H1 (cell line): Measurements from ENCODE around the gene MYBPC1. TPM values are rescaled to one million over a fixed set of nuclear protein-coding genes. Genes with fewer than 3 reads are reported as not detected.

Experiments used
- CTCF ChIA-PET: fragments of 300-600 bp; sonication (Branson Sonifier 250); formaldehyde crosslinking; loops from one replicate; lab custom pipeline; 2021; ENCODE audit not compliant: partially characterized antibody; lab: Charles Lee
- POLR2A ChIA-PET: fragments of 300-600 bp; sonication (Branson Sonifier 250); formaldehyde crosslinking; loops from one replicate; lab custom pipeline; 2021; ENCODE audit warnings: inconsistent platforms; ENCODE audit not compliant: partially characterized antibody; lab: Charles Lee
- DNase-seq, 2 experiments: peaks; one replicate each; pipeline versions ENCODE4 v3.0.0 to v3.0.0-alpha.2; 2010 to 2022; ENCODE audit warnings: low spot score in 2 of 2, low read depth in 1 of 2, mixed read lengths in 1 of 2
- FAIRE-seq: peaks from 2 replicates; lab custom pipeline; 2011; peaks lifted over from hg19 to GRCh38; lab: Jason Lieb, UNC
- H2AFZ ChIP-seq: 2 replicates; pipeline ENCODE4 v1.8.1; 2012; ENCODE audit warnings: low read length, inconsistent platforms
- H2AK5ac ChIP-seq: 2 replicates; pipeline ENCODE4 v1.6.1; 2013; ENCODE audit warnings: low read depth, low read length
- H2BK120ac ChIP-seq: replicated peaks from 2 replicates; pipeline ENCODE3; 2013; ENCODE audit warnings: low read depth, low read length, inconsistent platforms
- H2BK12ac ChIP-seq: 2 replicates; pipeline ENCODE4 v1.6.1; 2013; ENCODE audit warnings: low read depth, low read length
- H2BK15ac ChIP-seq: 2 replicates; pipeline ENCODE4 v1.6.1; 2013; ENCODE audit warnings: low read length
- H2BK20ac ChIP-seq: 2 replicates; pipeline ENCODE4 v1.6.1; 2013; ENCODE audit warnings: low read length
- H2BK5ac ChIP-seq: 2 replicates; pipeline ENCODE4 v1.6.1; 2013; ENCODE audit warnings: low read depth, low read length
- H3K14ac ChIP-seq: 2 replicates; pipeline ENCODE4 v1.6.1; 2013; ENCODE audit warnings: inconsistent platforms; ENCODE audit not compliant: insufficient read length
- H3K18ac ChIP-seq: 2 replicates; pipeline ENCODE4 v1.6.1; 2013; ENCODE audit warnings: low read length; ENCODE audit errors: extremely low read depth
- H3K23ac ChIP-seq: 2 replicates; pipeline ENCODE4 v1.6.1; 2013; ENCODE audit warnings: inconsistent platforms; ENCODE audit not compliant: insufficient read length
- H3K23me2 ChIP-seq: 2 replicates; pipeline ENCODE4 v1.6.1; 2013; ENCODE audit warnings: low read depth, low read length
- H3K27ac ChIP-seq: 2 replicates; pipeline ENCODE4 v1.6.1; 2011; ENCODE audit warnings: low read depth, low read length, inconsistent platforms
- H3K27me3 ChIP-seq, 4 experiments: replicated peaks in 1 of 4; 1 replicate in 1 of 4; 2 replicates in 3 of 4; pipeline versions ENCODE4 v1.6.1 to v1.8.1; 2011 to 2013; ENCODE audit warnings: low read length in 3 of 4, mild to moderate bottlenecking in 3 of 4, inconsistent platforms in 2 of 4, mixed read lengths in 2 of 4, moderate library complexity in 1 of 4; ENCODE audit not compliant: control insufficient read depth in 3 of 4, insufficient read depth in 3 of 4; ENCODE audit errors: extremely low read depth in 1 of 4
- H3K36me3 ChIP-seq, 4 experiments: 2 replicates each; pipeline versions ENCODE4 v1.6.1 to v1.8.1; 2011 to 2013; ENCODE audit warnings: mild to moderate bottlenecking in 4 of 4, low read length in 3 of 4, moderate library complexity in 2 of 4, control low read depth in 1 of 4, inconsistent platforms in 1 of 4; ENCODE audit not compliant: insufficient read depth in 4 of 4, control insufficient read depth in 2 of 4
- H3K4ac ChIP-seq: replicated peaks from 2 replicates; pipeline ENCODE3; 2013; ENCODE audit warnings: low read length, low read depth, mixed read lengths, inconsistent platforms; ENCODE audit not compliant: insufficient read length
- H3K4me1 ChIP-seq, 4 experiments: replicated peaks in 1 of 4; 1 replicate in 1 of 4; 2 replicates in 3 of 4; pipeline versions ENCODE4 v1.6.1 to v1.8.1; 2011 to 2013; ENCODE audit warnings: low read length in 3 of 4, inconsistent platforms in 2 of 4, mixed read lengths in 1 of 4; ENCODE audit not compliant: insufficient read depth in 4 of 4, control insufficient read depth in 3 of 4
- H3K4me2 ChIP-seq, 2 experiments: 2 replicates each; pipeline versions ENCODE4 v1.6.1 to v1.8.1; 2011 to 2013; ENCODE audit warnings: low read depth in 2 of 2, low read length in 2 of 2, control low read depth in 1 of 2, inconsistent platforms in 1 of 2, mild to moderate bottlenecking in 1 of 2; ENCODE audit not compliant: insufficient read depth in 1 of 2
- H3K4me3 ChIP-seq, 4 experiments: fragments of 200-600, 300-600 bp in 1 of 4; sonication (generic), shearing (Covaris generic), sonication (Bioruptor Twin) in 1 of 4; 2 replicates each; pipeline versions ENCODE4 v1.5.1 to v1.8.1; 2011 to 2016; ENCODE audit warnings: low read length in 4 of 4, low read depth in 3 of 4, control low read depth in 2 of 4, inconsistent platforms in 2 of 4, mild to moderate bottlenecking in 2 of 4, mixed read lengths in 1 of 4, moderate library complexity in 1 of 4; ENCODE audit not compliant: insufficient read depth in 2 of 4; ENCODE audit errors: extremely low read depth in 1 of 4
- H3K56ac ChIP-seq: replicated peaks from 2 replicates; pipeline ENCODE3; 2013; ENCODE audit warnings: low read depth, mild to moderate bottlenecking, mixed read lengths, low read length, inconsistent platforms; ENCODE audit not compliant: insufficient read length
- H3K79me1 ChIP-seq: 2 replicates; pipeline ENCODE4 v1.6.1; 2013; ENCODE audit warnings: low read depth, low read length, control low read depth
- H3K79me2 ChIP-seq, 2 experiments: 2 replicates each; pipeline versions ENCODE4 v1.6.1 to v1.8.1; 2012 to 2013; ENCODE audit warnings: low read length in 2 of 2, mild to moderate bottlenecking in 2 of 2, inconsistent platforms in 1 of 2; ENCODE audit not compliant: insufficient read depth in 2 of 2, control insufficient read depth in 1 of 2
- H3K9ac ChIP-seq, 4 experiments: replicated peaks in 1 of 4; 1 replicate in 1 of 4; 2 replicates in 3 of 4; pipeline versions ENCODE4 v1.6.1 to v1.8.1; 2011 to 2013; ENCODE audit warnings: low read depth in 3 of 4, low read length in 3 of 4, control low read depth in 2 of 4, mild to moderate bottlenecking in 2 of 4, moderate library complexity in 2 of 4, inconsistent platforms in 1 of 4; ENCODE audit errors: extremely low read depth in 1 of 4
- H3K9me3 ChIP-seq, 2 experiments: 2 replicates each; pipeline versions ENCODE4 v1.6.1 to v1.8.1; 2012 to 2013; ENCODE audit warnings: mild to moderate bottlenecking in 2 of 2, moderate library complexity in 2 of 2, control low read depth in 1 of 2, inconsistent platforms in 1 of 2, low read depth in 1 of 2, low read length in 1 of 2, mixed read lengths in 1 of 2; ENCODE audit not compliant: insufficient read depth in 2 of 2
- H4K20me1 ChIP-seq, 2 experiments: replicated peaks in 1 of 2; 2 replicates each; pipeline versions ENCODE3 to v1.8.1; 2011 to 2013; ENCODE audit warnings: inconsistent platforms in 2 of 2, low read length in 2 of 2, mild to moderate bottlenecking in 1 of 2; ENCODE audit not compliant: insufficient read depth in 2 of 2, control insufficient read depth in 1 of 2
- H4K5ac ChIP-seq: 2 replicates; pipeline ENCODE4 v1.6.1; 2013; ENCODE audit warnings: low read length, low read depth, mixed read lengths, inconsistent platforms; ENCODE audit not compliant: insufficient read length
- H4K8ac ChIP-seq: 2 replicates; pipeline ENCODE4 v1.8.0; 2013; ENCODE audit warnings: mild to moderate bottlenecking, moderate library complexity, low read length, inconsistent platforms; ENCODE audit not compliant: insufficient read depth; ENCODE audit errors: extremely low read depth
- H4K91ac ChIP-seq: replicated peaks from 2 replicates; pipeline ENCODE3; 2013; ENCODE audit warnings: low read length, mixed read lengths, inconsistent platforms; ENCODE audit not compliant: insufficient read length
- ATF3 ChIP-seq: IDR thresholded peaks from 2 replicates; pipeline ENCODE4 v1.6.1; 2011; ENCODE audit warnings: low read depth, mild to moderate bottlenecking, low read length; ENCODE audit not compliant: insufficient read depth
- CBX5 ChIP-seq: fragments of 300-800, 300-1000 bp; sonication (generic); IDR thresholded peaks from 2 replicates; pipeline ENCODE4 v1.7.1; 2016; ENCODE audit warnings: antibody characterized with exemption, low read length, low read depth
- CEBPB ChIP-seq: IDR thresholded peaks from 2 replicates; pipeline ENCODE4 v1.6.1; 2012; ENCODE audit warnings: low read depth, low read length
- CHD2 ChIP-seq: IDR thresholded peaks from 2 replicates; pipeline ENCODE4 v1.6.1; 2012; ENCODE audit warnings: low read length, improper control_type of control experiment
- CREB1 ChIP-seq: IDR thresholded peaks from 2 replicates; pipeline ENCODE4 v1.6.1; 2012; ENCODE audit warnings: inconsistent platforms
- CTBP2 ChIP-seq: IDR thresholded peaks from 2 replicates; pipeline ENCODE4 v1.7.0; 2011; ENCODE audit warnings: borderline replicate concordance, mild to moderate bottlenecking, moderate library complexity, mixed read lengths, low read length; ENCODE audit not compliant: insufficient read depth, insufficient read length
- HDAC2 ChIP-seq, 2 experiments: fragments of 300-600 bp in 1 of 2; sonication (generic) in 1 of 2; IDR thresholded peaks; 2 replicates each; pipeline ENCODE4 v1.6.1; 2011 to 2012; ENCODE audit warnings: low read depth in 2 of 2, low read length in 2 of 2, mild to moderate bottlenecking in 2 of 2, moderate library complexity in 2 of 2, borderline replicate concordance in 1 of 2, inconsistent platforms in 1 of 2
- JUN ChIP-seq: IDR thresholded peaks from 2 replicates; pipeline ENCODE4 v1.6.1; 2011; ENCODE audit warnings: low read depth, mild to moderate bottlenecking, improper control_type of control experiment, low read length
- KDM1A ChIP-seq: fragments of 200-600, 300-600 bp; sonication (generic); IDR thresholded peaks from 2 replicates; pipeline ENCODE4 v1.7.1; 2016; ENCODE audit warnings: mild to moderate bottlenecking, low read length, borderline replicate concordance
- POLR2AphosphoS5 ChIP-seq: IDR thresholded peaks from 2 replicates; pipeline ENCODE4 v1.6.1; 2011; ENCODE audit warnings: low read depth, low read length
- RXRA ChIP-seq: IDR thresholded peaks from 2 replicates; pipeline ENCODE4 v1.6.1; 2011; ENCODE audit warnings: low read depth, mild to moderate bottlenecking, low read length, moderate library complexity; ENCODE audit not compliant: insufficient read depth
- SP1 ChIP-seq: IDR thresholded peaks from 2 replicates; pipeline ENCODE4 v1.6.1; 2011; ENCODE audit warnings: low read depth, low read length
- SP4 ChIP-seq: IDR thresholded peaks from 2 replicates; pipeline ENCODE4 v1.6.1; 2012; ENCODE audit warnings: low read length, inconsistent platforms
- TAF7 ChIP-seq: optimal IDR thresholded peaks from 2 replicates; pipeline ENCODE3; 2011; ENCODE audit warnings: low read depth, mild to moderate bottlenecking, inconsistent platforms, low read length, moderate library complexity, borderline replicate concordance
- WGBS, 2 experiments: shearing (Covaris generic) in 1 of 2; methylation state at CpG; one replicate each; pipeline versions ENCODE4 v1.1.6 to v1.1.7; 2013 to 2015; ENCODE audit warnings: low lambda C conversion rate in 2 of 2, mixed read lengths in 2 of 2, inconsistent platforms in 1 of 2, low coverage in 1 of 2, missing lambda C conversion rate in 1 of 2; ENCODE audit not compliant: insufficient replicate concordance in 2 of 2, insufficient coverage in 1 of 2, insufficient read length in 1 of 2; ENCODE audit errors: extremely low coverage in 1 of 2, missing lambda C conversion rate in 1 of 2; 5-methylcytosine and 5-hydroxymethylcytosine counted together
- polyA plus RNA-seq, 7 experiments: library from polyadenylated mRNA; depleted of rRNA in 3 of 7; stranded (reverse) in 5 of 7; unstranded in 2 of 7; fragments of >200 nt in 5 of 7; fragments of 200-250 nt in 2 of 7; gene quantifications; 1 replicate in 5 of 7; 2 replicates in 1 of 7; 4 replicates in 1 of 7; pipeline versions ENCODE4 v1.2.1 to v1.2.3, GENCODE V29; 2011 to 2013; ENCODE audit warnings: missing spikeins in 2 of 7, mixed read lengths in 2 of 7
- total RNA-seq: library from RNA; stranded (reverse); fragmentation: NEBNext Ultra II Directional; extraction: Animal tissue kit (Norgen Biotek cat#: 25700); gene quantifications from 2 replicates; pipeline ENCODE4 v1.2.1, GENCODE V29; 2021

MYBPC1 gene
- total and polyA plus RNA-seq, 2 of the 8 experiments (the other 6 are each of a cell fraction or from before 2014, with no cell fraction given): not detected

- no peaks in the 10 kb centered on the region for H3K27me3 ChIP-seq
- no peak overlapping the region for H2BK15ac ChIP-seq
- 88% methylated on average over 2 of the region's 2 CpGs; no CpG with 5 or more reads in 1 of the 2 experiments for WGBS, 2 experiments
- no peaks in the 10 kb centered on the region for H3K36me3 ChIP-seq
- no peak overlapping the region for H3K56ac ChIP-seq
- no peak overlapping the region for H3K23ac ChIP-seq
- no peak overlapping the region for H2BK5ac ChIP-seq
- FAIRE-seq (no peak), DNase-seq (no peak)
- H3K4ac ChIP-seq: no peak overlapping the region
- no peak overlapping the region for H4K5ac ChIP-seq
- H3K18ac ChIP-seq: no peak overlapping the region
- H2AFZ ChIP-seq: no peak overlapping the region
- H3K4me1 ChIP-seq: peaks cover 0 to 4% (median 3%) of the 10 kb centered on the region in 4 experiments; a peak in 3 of 7 replicates
- no peak overlapping the region for H3K4me2 ChIP-seq
- ChIA-PET CTCF (no interaction called here), POLR2A (no interaction called here)
- no peak overlapping the region for H2BK120ac ChIP-seq
- H3K14ac ChIP-seq: no peak overlapping the region
- no peaks in the 10 kb centered on the region for H3K9me3 ChIP-seq
- no peaks in the 10 kb centered on the region for H3K79me1 ChIP-seq
- H3K79me2 ChIP-seq: no peaks in the 10 kb centered on the region
- no peak overlapping the region for H3K9ac ChIP-seq
- no peaks in the 10 kb centered on the region for H4K20me1 ChIP-seq
- no peak overlapping the region for H2BK20ac ChIP-seq
- H2AK5ac ChIP-seq: no peak overlapping the region
- no peak overlapping the region for H3K4me3 ChIP-seq
- H3K23me2 ChIP-seq: no peaks in the 10 kb centered on the region
- H2BK12ac ChIP-seq: peak overlapping the region; percentile 69; the same call in 1 of the 2 replicates
- no peak overlapping the region for H3K27ac ChIP-seq
- H4K8ac ChIP-seq: no peak overlapping the region
- H4K91ac ChIP-seq: no peak overlapping the region
- TF ChIP-seq CEBPB (no peak), CHD2 (no peak), CBX5 (no peak), CREB1 (no peak), KDM1A (no peak), RXRA (no peak), HDAC2 (IDR thresholded peaks at IDR 0.05; ENCODE audit: borderline replicate concordance in 1 of 2, low read depth in 2 of 2, low read length in 2 of 2) (no peak), JUN (no peak), ATF3 (no peak), CTBP2 (no peak), SP1 (no peak), TAF7 (no peak), SP4 (no peak), POLR2AphosphoS5 (no peak)
Measured at GRCh38 chr12:101597164-101597563, 2.4 kb downstream of the MYBPC1 start.
